Fibroblast of lung (primary cell): ENCODE measurements around the gene FAM149B1. TPM values are rescaled to one million over a fixed set of nuclear protein-coding genes. Genes with fewer than 3 reads are reported as not detected.
"Not testable (repeated sequence)": the region's sequence is repeated elsewhere in the genome, so short reads cannot be mapped to it uniquely, and the experiment has no call there.

Experiments
- DNase-seq, 2 donors: peaks; one replicate each; pipeline versions ENCODE4 v3.0.0 to v3.0.0-alpha.2; 2010; ENCODE audit warnings: low read depth in 2 of 2
- H2AFZ ChIP-seq: 2 replicates; pipeline ENCODE4 v1.5.1; 2012; ENCODE audit warnings: low read length, control low read depth, inconsistent platforms
- H3K27ac ChIP-seq: 2 replicates; pipeline ENCODE4 v1.5.1; 2011; ENCODE audit warnings: low read length, control low read depth; ENCODE audit not compliant: insufficient read depth
- H3K27me3 ChIP-seq: 2 replicates; pipeline ENCODE4 v1.5.1; 2011; ENCODE audit warnings: mild to moderate bottlenecking, low read length; ENCODE audit not compliant: control insufficient read depth, insufficient read depth
- H3K36me3 ChIP-seq: 2 replicates; pipeline ENCODE4 v1.5.1; 2011; ENCODE audit warnings: low read length; ENCODE audit not compliant: control insufficient read depth, insufficient read depth
- H3K4me1 ChIP-seq: 2 replicates; pipeline ENCODE4 v1.5.1; 2011; ENCODE audit warnings: low read length; ENCODE audit not compliant: control insufficient read depth, insufficient read depth; ENCODE audit errors: extremely low read depth
- H3K4me2 ChIP-seq: 2 replicates; pipeline ENCODE4 v1.5.1; 2011; ENCODE audit warnings: low read length, control low read depth; ENCODE audit not compliant: insufficient read depth; ENCODE audit errors: extremely low read depth
- H3K4me3 ChIP-seq, 4 experiments: fragments of 200-600 bp in 1 of 4; sonication (generic) in 1 of 4; replicated peaks in 1 of 4; 2 replicates each; pipeline ENCODE4 v1.5.1; 2011 to 2016; ENCODE audit warnings: low read length in 4 of 4, low read depth in 3 of 4, mild to moderate bottlenecking in 3 of 4, control low read depth in 2 of 4, inconsistent platforms in 1 of 4, mixed read lengths in 1 of 4; ENCODE audit not compliant: insufficient read depth in 1 of 4; ENCODE audit errors: control extremely low read depth in 1 of 4
- H3K79me2 ChIP-seq: 2 replicates; pipeline ENCODE4 v1.5.1; 2012; ENCODE audit warnings: mild to moderate bottlenecking, low read length, inconsistent platforms; ENCODE audit not compliant: control insufficient read depth, insufficient read depth
- H3K9ac ChIP-seq: 2 replicates; pipeline ENCODE4 v1.5.1; 2011; ENCODE audit warnings: mild to moderate bottlenecking, low read length, control low read depth; ENCODE audit not compliant: insufficient read depth
- H3K9me3 ChIP-seq: 2 replicates; pipeline ENCODE4 v1.5.1; 2012; ENCODE audit warnings: low read depth, low read length; ENCODE audit not compliant: control insufficient read depth, insufficient read depth
- H4K20me1 ChIP-seq: 2 replicates; pipeline ENCODE4 v1.5.1; 2011; ENCODE audit warnings: low read length; ENCODE audit not compliant: control insufficient read depth, insufficient read depth; ENCODE audit errors: extremely low read depth
- CTCF ChIP-seq, 2 donors: IDR thresholded peaks in 1 of 2; conservative IDR thresholded peaks in 1 of 2; 1 replicate in 1 of 2; 2 replicates in 1 of 2; pipeline ENCODE4 v1.5.1; 2011 to 2012; ENCODE audit warnings: low read length in 2 of 2, control low read depth in 1 of 2, inconsistent platforms in 1 of 2, low read depth in 1 of 2, mild to moderate bottlenecking in 1 of 2
- EZH2 ChIP-seq: IDR thresholded peaks from 2 replicates; pipeline ENCODE4 v1.5.1; 2012; ENCODE audit warnings: low read length, control low read depth, mild to moderate bottlenecking; ENCODE audit errors: missing control alignments
- polyA plus RNA-seq, 2 donors: library from polyadenylated mRNA; depleted of rRNA in 1 of 2; stranded (reverse) in 1 of 2; unstranded in 1 of 2; fragments of >200 nt; gene quantifications; 2 replicates each; pipeline ENCODE4 v1.2.1, GENCODE V29; 2011 to 2012; ENCODE audit warnings: missing spikeins in 1 of 2
- total RNA-seq: library from RNA; depleted of rRNA; stranded (reverse); fragments of >200 nt; gene quantifications from 2 replicates; pipeline ENCODE4 v1.2.1, GENCODE V29; 2014

Gene FAM149B1
- total and polyA plus RNA-seq, 2 donors (not counting 1 experiment from before 2014, with no cell fraction given): 38.9 to 44.9 TPM

- Histone ChIP-seq H3K4me1 (no peaks in the 10 kb centered on the region), H3K36me3 (peaks cover 6% of the 10 kb centered on the region), H3K9ac (no peak overlapping the region), H3K9me3 (no peaks in the 10 kb centered on the region), H3K4me2 (no peak overlapping the region), H3K79me2 (no peaks in the 10 kb centered on the region), H2AFZ (no peak overlapping the region), H3K4me3 (no peak overlapping the region), H3K27me3 (no peaks in the 10 kb centered on the region), H4K20me1 (no peaks in the 10 kb centered on the region), H3K27ac (no peak overlapping the region)
- DNase-seq: no peak
- TF ChIP-seq CTCF (conservative IDR thresholded peaks at IDR 0.05 in 1 of 2, IDR thresholded peaks at IDR 0.05 in 1 of 2; ENCODE audit: low read depth in 1 of 2, low read length in 2 of 2) (no peak), EZH2 (no peak)
These were observed 26.3 kb upstream of the FAM149B1 start for GRCh38 chr10:73141603-73142002.

GRCh38 chr10:73150633-73151413 is 17.1 kb upstream of the FAM149B1 start:
- not testable (repeated sequence) for H2AFZ ChIP-seq, H3K9ac ChIP-seq, H3K4me3 ChIP-seq, H3K4me2 ChIP-seq, H3K27ac ChIP-seq, H4K20me1 ChIP-seq, H3K79me2 ChIP-seq, H3K27me3 ChIP-seq, DNase-seq, H3K4me1 ChIP-seq, H3K9me3 ChIP-seq
- peaks cover 12% of the 10 kb centered on the region for H3K36me3 ChIP-seq

GRCh38 chr10:73152009-73152408 is 15.9 kb upstream of the FAM149B1 start:
- no peak overlapping the region for H3K4me3 ChIP-seq
- no peak overlapping the region for H2AFZ ChIP-seq
- no peaks in the 10 kb centered on the region for H3K27me3 ChIP-seq
- no peaks in the 10 kb centered on the region for H3K79me2 ChIP-seq
- H4K20me1 ChIP-seq: peaks cover 3% of the 10 kb centered on the region
- H3K4me2 ChIP-seq: no peak overlapping the region
- no peak for DNase-seq
- H3K4me1 ChIP-seq: no peaks in the 10 kb centered on the region
- H3K9ac ChIP-seq: no peak overlapping the region
- H3K9me3 ChIP-seq: no peaks in the 10 kb centered on the region
- H3K36me3 ChIP-seq: peaks cover 8% of the 10 kb centered on the region
- H3K27ac ChIP-seq: no peak overlapping the region
- TF ChIP-seq EZH2 (no peak), CTCF (conservative IDR thresholded peaks at IDR 0.05 in 1 of 2, IDR thresholded peaks at IDR 0.05 in 1 of 2; ENCODE audit: low read depth in 1 of 2, low read length in 2 of 2) (no peak)
